AML-193 (cell line): ENCODE measurements around the gene ADK.
"Not testable (repeated sequence)": the region's sequence is repeated elsewhere in the genome, so short reads cannot be mapped to it uniquely, and the experiment has no call there.

Experiments
- DNase-seq, 2 experiments: peaks; one replicate each; lab custom pipeline; 2025; lab: John Stamatoyannopoulos, UW

Gene ADK

GRCh38 chr10:74186678-74187077 is 35.7 kb downstream of the ADK start:
- no peak for DNase-seq

GRCh38 chr10:74187237-74187636 is 36.2 kb downstream of the ADK start:
- DNase-seq, result no peak

- DNase-seq, result not testable (repeated sequence)
Observed at GRCh38 chr10:74188617-74189016, 37.6 kb downstream of the ADK start.

- peak; percentile 68 to 79 for DNase-seq
Observed at GRCh38 chr10:74189999-74190421, 39.0 kb downstream of the ADK start.

GRCh38 chr10:74190494-74190893 is 39.5 kb downstream of the ADK start:
- DNase-seq, result no peak

GRCh38 chr10:74194545-74194944 is 43.5 kb downstream of the ADK start:
- no peak for DNase-seq

- DNase-seq, result no peak
Observed at GRCh38 chr10:74194999-74195398, 44.0 kb downstream of the ADK start.

- no peak for DNase-seq
Observed at GRCh38 chr10:74199315-74199714, 48.3 kb downstream of the ADK start.

GRCh38 chr10:74202356-74202755 is 51.3 kb downstream of the ADK start:
- DNase-seq, result no peak

GRCh38 chr10:74206746-74207145 is 55.7 kb downstream of the ADK start:
- DNase-seq, result no peak

- DNase-seq, result no peak
Observed at GRCh38 chr10:74207691-74208480, 56.9 kb downstream of the ADK start.

GRCh38 chr10:74208997-74209396 is 58.0 kb downstream of the ADK start:
- DNase-seq, result no peak

GRCh38 chr10:74213019-74213418 is 62.0 kb downstream of the ADK start:
- no peak for DNase-seq

- peak; percentile 21 to 28 for DNase-seq
Observed at GRCh38 chr10:74213571-74214162, 62.6 kb downstream of the ADK start.

- not testable (repeated sequence) for DNase-seq
Observed at GRCh38 chr10:74217110-74217509, 66.1 kb downstream of the ADK start.

- not testable (repeated sequence) for DNase-seq
Observed at GRCh38 chr10:74222467-74222866, 71.4 kb downstream of the ADK start.

- DNase-seq, result no peak
Observed at GRCh38 chr10:74223755-74224529, 72.9 kb downstream of the ADK start.

GRCh38 chr10:74227697-74228424 is 76.8 kb downstream of the ADK start:
- peak; percentile 37 to 41 for DNase-seq

GRCh38 chr10:74231375-74231774 is 80.4 kb downstream of the ADK start:
- no peak for DNase-seq

GRCh38 chr10:74233281-74233680 is 82.3 kb downstream of the ADK start:
- no peak for DNase-seq

- peak; percentile 18 to 30 for DNase-seq
Observed at GRCh38 chr10:74234569-74234968, 83.5 kb downstream of the ADK start.

GRCh38 chr10:74238031-74238431 is 87.0 kb downstream of the ADK start:
- DNase-seq, result no peak
